GM10248 (cell line): ENCODE results near the gene KRTAP12-2.
"Not testable (repeated sequence)": the region's sequence is repeated elsewhere in the genome, so short reads cannot be mapped to it uniquely, and the experiment has no call there.

Experiments used
- CTCF ChIA-PET: fragments of 300-600 bp; sonication (Branson Sonifier 250); formaldehyde crosslinking; extraction: SDS; loops from one replicate; lab custom pipeline; 2021; ENCODE audit warnings: antibody characterized with exemption; lab: Yijun Ruan, JAX
- POLR2A ChIA-PET: fragments of 350-650 bp; sonication (Branson Sonifier 250); formaldehyde crosslinking; extraction: SDS; loops from one replicate; lab custom pipeline; 2020; ENCODE audit warnings: antibody characterized with exemption; lab: Yijun Ruan, JAX
- DNase-seq: peaks from one replicate; pipeline ENCODE4 v3.0.0; 2012; ENCODE audit errors: extremely low spot score
- CTCF ChIP-seq: IDR thresholded peaks from 2 replicates; pipeline ENCODE4 v1.5.1; 2012; ENCODE audit warnings: mild to moderate bottlenecking, low read depth; ENCODE audit errors: extremely low read depth, missing control alignments, control extremely low read depth

Gene KRTAP12-2

DNA sequence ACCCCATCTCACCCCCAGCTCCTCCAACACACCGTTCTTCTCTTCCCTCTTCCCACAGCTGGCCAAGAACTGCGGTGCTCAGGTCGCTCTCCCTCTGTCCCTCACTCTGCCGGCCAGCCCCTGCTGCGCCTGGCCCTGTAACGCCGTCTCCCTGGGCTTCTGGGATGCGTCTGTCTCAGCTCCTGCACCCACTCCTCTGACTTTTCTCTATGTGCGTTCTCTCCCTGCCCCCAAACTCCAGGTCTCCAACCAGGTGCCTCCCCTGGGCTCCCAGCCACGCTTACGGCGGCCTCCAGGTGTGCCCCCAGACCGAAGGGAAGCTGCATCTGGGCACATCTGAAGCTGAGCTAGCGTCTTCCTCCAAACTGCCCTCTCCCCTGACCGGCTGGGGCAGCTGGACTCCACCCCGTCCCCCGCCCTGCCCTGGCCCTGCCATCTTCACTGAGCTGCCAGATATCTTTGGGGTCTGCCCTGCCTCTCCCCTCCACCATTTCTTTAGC lies 32.8 kb upstream of the KRTAP12-2 start:
- no peak for DNase-seq
- TF ChIP-seq CTCF = no peak
- POLR2A ChIA-PET = no interaction called here
- CTCF ChIA-PET = no interaction called here

DNA sequence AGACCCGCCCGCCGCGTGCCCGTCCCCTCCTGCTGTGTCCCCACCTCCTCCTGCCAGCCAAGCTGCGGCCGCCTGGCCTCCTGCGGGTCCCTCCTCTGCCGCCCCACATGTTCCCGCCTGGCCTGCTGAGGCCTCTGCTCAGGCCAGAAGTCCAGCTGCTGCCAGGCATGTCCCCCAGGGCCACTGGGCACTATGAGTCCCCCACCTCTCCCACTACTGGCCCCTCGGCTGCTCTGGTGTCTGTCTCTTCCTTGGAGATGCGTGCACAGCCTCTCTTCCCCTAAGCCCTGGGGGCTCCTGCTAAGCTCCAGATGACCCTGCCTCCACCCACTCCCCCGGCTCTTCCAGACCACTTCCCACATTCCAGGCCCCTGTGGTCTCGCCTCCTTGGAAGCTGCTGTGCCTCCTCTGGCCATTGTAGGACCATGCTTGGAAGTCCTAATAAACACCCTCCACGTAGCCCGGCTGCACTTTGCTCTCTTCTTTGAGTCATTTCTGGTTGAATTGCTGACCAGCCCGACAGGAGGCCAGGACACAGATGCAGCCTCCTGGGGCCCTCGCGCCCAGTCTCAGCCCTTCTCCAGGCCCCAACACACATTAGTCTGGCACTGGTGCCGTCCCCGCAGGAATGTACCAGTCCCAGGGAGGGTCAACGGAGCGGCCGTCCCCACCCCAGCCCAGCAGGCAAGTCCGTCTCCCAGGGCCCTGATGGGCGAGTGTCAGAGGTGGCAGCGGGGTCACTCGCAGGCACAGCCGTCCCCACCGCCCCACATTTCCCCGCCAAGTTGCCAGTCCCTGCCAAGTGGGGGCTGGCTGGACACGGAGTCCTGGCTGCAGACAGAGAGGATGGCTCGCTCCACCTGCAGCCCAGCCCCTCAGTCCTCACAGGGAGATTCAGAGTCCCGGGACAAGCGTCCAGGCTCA lies 31.3 kb upstream of the KRTAP12-2 start:
- POLR2A ChIA-PET = no interaction called here
- CTCF ChIA-PET = no interaction called here
- TF ChIP-seq CTCF = no peak
- no peak for DNase-seq

- POLR2A ChIA-PET, DNase-seq, CTCF ChIA-PET: not testable (repeated sequence)
These were observed 30.6 kb upstream of the KRTAP12-2 start, which contains the start of gene KRTAP10-12 for GRCh38 chr21:44697172-44697810. Gene KRTAP10-12 (plus strand): TSS chr21:44697172. CDS start chr21:44697202, 30 bp downstream.

- no peak for DNase-seq
- ChIA-PET POLR2A (no interaction called here), CTCF (interaction anchor here (1.0 kb wide), 1 partner anchor 10 kb away, joined by 3 read pairs; no protein-coding TSS in a partner anchor)
- no peak for TF ChIP-seq CTCF
These were observed 29.8 kb upstream of the KRTAP12-2 start for GRCh38 chr21:44696572-44696971.

- CTCF ChIA-PET = interaction anchor here (1.0 kb wide), 1 partner anchor 10 kb away, joined by 3 read pairs; no protein-coding TSS in a partner anchor
- POLR2A ChIA-PET = no interaction called here
- DNase-seq = no peak
- no peak for TF ChIP-seq CTCF
These were observed 28.9 kb upstream of the KRTAP12-2 start for GRCh38 chr21:44695641-44696040.

DNA sequence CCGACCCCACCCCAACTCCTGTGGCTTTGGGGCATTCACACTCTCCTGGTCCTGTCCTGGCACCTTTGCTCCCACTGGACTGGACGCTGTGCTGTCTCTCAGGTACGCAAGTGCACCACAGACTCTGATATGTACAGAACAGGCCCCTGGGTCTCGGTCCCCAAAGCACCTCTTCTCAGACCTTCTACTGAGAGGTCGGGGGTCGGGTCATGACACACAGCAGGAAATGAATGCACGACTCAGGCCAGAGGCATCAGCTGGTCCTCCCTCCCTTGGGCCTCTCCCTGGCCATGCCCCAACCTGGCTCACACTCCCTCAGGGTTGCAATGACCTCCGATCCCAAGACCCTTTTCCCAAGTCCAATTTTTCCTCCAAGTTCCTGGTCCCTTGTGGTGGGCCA lies 28.5 kb upstream of the KRTAP12-2 start:
- POLR2A ChIA-PET = no interaction called here
- DNase-seq = no peak
- no peak for TF ChIP-seq CTCF
- CTCF ChIA-PET = no interaction called here
